GM18526 (cell line): ENCODE results near the gene MTMR4.

Source experiments
- POLR2A ChIP-seq: IDR thresholded peaks from 3 replicates; pipeline ENCODE4 v1.6.1; 2011; ENCODE audit not compliant: insufficient read length; ENCODE audit errors: extremely low read depth

MTMR4 gene

DNA sequence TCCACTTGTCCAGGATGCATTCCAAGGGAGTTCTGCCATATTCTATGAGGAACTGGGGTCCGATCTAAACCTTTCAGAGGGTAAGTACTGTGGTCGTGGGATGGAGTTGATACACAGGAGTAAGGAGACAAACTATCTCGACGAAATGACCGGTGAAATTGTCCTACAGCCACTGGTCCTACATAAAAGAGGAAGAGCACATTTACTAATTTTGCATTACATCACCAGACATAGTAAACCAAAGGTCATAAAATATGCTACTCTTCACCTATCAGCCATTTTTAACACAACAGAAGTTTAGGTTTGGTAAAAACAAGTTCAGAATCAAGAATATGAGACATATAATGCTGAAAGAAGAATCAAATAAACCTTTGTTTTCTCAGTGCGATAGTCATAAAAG is 34.3 kb downstream of the MTMR4 start:
- TF ChIP-seq POLR2A = no peak

DNA sequence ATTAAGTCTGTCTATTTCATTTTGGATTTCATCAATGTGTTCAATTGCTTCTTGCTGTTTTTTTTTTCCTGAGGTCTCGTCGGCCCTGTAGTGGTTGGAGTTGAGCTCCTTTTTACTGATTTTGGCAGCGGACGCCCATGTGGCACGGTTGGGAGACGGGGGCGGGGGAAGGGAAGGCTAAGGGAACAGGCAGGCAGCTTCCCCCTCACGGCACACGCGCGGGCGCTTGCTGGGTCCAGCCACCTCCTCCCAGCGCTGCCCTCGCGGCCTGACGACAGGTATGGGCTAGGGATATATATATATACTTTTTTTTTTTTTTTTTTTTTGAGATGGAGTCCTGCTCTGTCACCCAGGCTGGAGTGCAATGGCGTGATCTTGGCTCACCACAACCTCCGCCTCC is 37.6 kb downstream of the MTMR4 start:
- TF ChIP-seq POLR2A = no peak

DNA sequence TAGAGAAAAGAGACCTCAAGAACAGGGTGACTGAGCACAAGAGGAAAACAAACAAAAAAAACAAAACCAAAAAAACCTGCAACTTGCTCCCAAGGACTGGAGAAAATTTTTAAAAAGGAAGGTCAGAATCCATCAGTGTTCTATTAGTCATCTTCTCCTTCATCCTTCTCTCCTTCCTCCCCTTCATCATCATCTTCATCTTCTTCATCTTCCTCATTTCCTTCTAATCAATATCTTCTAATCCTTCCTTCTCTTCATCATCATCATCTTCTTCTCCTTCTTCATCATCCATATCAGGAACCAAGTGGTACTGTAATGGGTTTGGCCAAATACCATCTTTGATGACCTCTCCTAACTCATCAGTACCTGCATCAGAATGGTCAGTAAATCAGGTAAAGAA is 38.5 kb downstream of the MTMR4 start:
- no peak for TF ChIP-seq POLR2A

DNA sequence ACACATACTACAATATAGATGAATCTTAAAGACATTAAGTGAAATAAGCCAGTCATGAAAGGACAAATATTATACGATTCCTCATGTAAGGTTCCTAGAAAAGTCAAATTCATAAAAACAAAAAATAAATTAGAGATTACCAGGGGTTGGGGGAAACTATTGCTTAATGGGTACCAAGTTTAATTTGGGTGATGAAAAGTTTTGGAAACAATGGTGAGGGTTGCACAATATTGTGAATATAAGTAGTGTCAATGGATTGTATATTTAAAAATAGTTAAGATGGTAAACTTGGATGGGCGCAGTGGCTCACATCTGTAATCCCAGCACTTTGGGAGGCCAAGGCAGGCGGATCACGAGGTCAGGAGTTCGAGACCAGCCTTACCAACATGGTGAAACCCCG is 44.1 kb downstream of the MTMR4 start:
- TF ChIP-seq POLR2A = no peak

DNA sequence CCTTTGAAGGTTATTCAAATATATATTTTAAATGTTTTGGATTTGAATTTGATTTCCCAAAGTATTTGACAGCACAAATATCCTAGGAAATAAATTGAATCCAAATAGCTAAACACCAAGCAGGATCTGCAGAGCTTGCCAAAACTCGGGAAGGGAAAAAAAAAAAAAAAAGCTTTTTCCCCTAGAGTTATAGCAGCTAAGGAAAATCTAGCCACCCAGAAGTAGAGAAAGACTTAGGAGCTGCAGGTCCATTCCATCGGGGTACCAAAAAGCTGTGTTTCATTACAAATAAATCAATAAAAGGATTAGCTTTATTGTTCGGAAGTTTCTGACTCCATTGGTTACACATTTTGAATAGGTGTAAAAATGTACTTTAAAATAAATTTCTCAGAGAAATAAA is 45.5 kb downstream of the MTMR4 start:
- no peak for TF ChIP-seq POLR2A

DNA sequence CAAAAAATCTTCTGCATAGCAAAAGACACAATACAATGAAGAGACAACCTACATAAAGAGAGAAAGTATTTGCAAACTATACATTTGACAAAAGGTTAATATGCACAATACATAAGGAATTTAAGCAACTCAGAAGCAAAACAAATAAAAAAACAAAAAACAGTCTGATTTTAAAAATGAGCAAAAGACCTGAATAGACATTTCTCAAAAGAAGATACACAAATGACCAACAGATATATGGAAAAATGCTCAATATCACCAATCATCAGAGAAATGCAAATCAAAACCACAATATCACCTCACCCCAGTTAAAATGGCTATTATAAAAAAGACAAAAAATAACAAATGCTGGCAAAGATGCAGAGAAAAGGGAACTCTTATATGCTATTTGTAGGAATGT is 58.9 kb downstream of the MTMR4 start:
- no peak for TF ChIP-seq POLR2A

DNA sequence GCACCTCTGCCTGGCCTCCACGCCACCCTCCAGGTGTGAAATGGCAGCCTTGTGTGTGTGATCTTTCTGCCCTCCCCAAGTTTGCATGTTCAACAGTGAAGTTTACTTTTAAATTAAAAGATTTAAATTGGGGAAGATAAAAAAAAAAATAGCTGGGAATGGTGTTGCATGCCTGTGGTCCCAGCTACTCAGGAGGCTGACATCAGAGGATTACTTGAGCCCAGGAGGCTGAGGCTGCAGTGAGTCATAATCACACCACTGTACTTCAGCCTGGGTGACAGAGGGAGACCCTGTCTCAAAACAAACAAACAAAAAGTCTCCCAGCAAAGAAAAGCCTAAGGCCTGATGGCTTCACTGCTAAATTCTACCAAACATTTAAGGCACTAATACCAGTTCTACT is 61.7 kb downstream of the MTMR4 start:
- TF ChIP-seq POLR2A = no peak

DNA sequence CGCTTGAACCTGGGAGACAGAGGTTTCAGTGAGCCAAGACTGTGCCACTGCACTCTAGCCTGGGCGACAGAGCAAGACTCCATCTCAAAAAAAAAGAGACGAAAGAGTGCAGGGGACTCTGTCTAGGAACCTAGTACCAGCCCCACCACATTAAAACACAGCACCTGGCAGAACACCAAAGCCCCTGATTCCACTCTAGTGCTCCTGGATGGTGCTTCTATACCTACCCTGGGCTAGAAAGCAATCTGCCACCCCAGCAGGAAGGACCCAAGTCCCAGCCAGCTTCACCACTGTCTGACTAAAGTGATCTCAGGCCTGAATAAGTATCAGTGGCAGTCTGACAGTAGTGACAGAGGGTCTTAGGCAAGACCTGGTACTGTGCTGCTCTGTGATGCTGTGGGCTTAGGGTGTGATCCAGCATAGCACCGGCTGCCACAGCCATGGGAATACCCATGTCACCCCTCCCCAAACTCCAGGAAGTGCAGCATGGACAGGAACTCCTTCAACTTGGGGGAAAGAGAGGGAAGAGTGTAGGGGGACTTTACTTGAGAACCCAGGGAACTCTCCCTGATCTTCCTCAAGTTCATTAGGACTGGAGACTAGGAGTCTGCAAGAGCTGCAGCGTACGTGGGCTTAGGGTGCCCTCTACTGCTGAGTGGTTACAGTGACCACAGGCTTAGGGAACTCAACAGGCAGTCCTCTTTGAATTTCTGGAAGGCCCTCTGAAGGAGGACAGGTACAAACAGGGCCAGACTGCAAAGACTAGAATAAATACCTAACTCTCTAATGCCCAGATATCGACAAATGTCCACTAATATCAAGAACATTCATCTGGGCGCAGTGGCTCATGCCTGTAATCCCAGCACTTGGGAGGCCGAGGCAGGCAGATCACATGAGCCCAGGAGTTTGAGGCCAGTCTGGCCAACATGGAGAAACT is 67.1 kb downstream of the MTMR4 start:
- TF ChIP-seq POLR2A = no peak

DNA sequence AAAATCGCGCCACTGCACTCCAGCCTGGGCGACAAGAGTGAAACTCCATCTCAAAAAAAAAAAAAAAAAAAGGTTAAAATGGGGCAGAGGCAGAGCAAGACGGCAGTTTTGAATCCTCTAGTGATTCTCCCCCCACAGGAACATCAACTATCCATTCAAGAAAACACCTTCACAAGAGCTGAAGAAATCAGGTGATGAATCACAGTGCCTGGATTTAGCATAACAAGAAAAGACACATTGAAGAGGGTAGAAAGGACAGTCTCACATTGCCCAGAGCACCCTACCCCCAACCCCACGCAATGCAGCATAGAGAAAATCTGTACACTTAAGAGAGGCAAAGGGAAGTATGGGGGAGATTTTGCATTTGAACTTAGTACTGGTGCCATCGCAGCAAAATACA is 68.4 kb downstream of the MTMR4 start:
- no peak for TF ChIP-seq POLR2A
